Retinal pigment epithelial cell (primary cell): Measurements from ENCODE around the gene KCNJ10.
"Not testable (repeated sequence)": the region's sequence is repeated elsewhere in the genome, so short reads cannot be mapped to it uniquely, and the experiment has no call there.

Experiments
- DNase-seq: peaks from one replicate; pipeline ENCODE4 v3.0.0-alpha.2; 2010; ENCODE audit warnings: low read depth
- H3K4me3 ChIP-seq: 2 replicates; pipeline ENCODE4 v1.5.1; 2011; ENCODE audit warnings: mild to moderate bottlenecking, low read length, control low read depth, moderate library complexity
- TF ChIP-seq, protein P1 (sequence below): conservative IDR thresholded peaks from 2 replicates; pipeline ENCODE4 v1.5.1; 2011; ENCODE audit warnings: low read depth, low read length, control low read depth, inconsistent platforms

KCNJ10 gene

DNA sequence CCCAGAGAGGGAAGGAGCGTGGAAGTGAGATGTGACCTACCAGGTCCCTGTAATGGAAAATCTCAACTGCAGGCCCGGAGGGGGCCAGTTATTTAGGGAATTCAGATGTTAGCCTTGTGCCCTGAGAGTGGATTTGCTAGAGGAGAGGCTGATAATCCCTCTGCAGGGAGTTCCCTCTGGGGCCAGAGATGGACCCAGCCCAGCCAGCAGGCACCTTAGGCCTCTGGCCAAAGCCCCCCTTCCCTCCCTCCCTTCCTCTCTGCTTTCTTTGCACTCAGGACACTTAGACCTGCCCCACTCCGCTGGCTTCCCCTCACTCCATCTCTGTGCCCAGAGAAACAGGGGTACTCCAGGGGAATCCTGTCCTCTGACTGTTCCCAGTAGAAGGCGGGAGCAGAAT lies 44.1 kb upstream of the KCNJ10 start:
- H3K4me3 ChIP-seq, result no peak overlapping the region
- no peak for DNase-seq
- TF ChIP-seq, protein P1, sequence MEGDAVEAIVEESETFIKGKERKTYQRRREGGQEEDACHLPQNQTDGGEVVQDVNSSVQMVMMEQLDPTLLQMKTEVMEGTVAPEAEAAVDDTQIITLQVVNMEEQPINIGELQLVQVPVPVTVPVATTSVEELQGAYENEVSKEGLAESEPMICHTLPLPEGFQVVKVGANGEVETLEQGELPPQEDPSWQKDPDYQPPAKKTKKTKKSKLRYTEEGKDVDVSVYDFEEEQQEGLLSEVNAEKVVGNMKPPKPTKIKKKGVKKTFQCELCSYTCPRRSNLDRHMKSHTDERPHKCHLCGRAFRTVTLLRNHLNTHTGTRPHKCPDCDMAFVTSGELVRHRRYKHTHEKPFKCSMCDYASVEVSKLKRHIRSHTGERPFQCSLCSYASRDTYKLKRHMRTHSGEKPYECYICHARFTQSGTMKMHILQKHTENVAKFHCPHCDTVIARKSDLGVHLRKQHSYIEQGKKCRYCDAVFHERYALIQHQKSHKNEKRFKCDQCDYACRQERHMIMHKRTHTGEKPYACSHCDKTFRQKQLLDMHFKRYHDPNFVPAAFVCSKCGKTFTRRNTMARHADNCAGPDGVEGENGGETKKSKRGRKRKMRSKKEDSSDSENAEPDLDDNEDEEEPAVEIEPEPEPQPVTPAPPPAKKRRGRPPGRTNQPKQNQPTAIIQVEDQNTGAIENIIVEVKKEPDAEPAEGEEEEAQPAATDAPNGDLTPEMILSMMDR, result no peak

DNA sequence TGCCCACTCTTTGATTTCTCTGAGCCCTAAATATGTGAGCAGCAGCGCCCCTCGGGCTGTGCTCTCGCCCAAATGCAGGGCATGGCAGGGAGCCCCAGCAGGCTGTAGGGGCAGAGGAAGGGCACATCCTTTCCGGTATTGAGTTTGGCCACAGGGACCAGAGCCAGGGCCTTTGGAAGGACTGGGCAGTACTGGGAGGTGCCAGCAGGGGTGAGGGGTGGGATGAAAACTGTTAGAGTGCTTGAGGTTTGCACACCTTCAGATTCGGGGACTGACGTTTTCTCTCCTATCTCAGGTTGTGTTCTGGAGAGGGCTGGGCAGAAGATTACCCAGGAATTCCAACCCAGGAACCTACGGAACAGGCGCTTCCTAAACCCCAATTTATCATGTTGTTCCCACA lies 43.4 kb upstream of the KCNJ10 start:
- no peak for DNase-seq
- TF ChIP-seq, protein P1, result no peak

DNA sequence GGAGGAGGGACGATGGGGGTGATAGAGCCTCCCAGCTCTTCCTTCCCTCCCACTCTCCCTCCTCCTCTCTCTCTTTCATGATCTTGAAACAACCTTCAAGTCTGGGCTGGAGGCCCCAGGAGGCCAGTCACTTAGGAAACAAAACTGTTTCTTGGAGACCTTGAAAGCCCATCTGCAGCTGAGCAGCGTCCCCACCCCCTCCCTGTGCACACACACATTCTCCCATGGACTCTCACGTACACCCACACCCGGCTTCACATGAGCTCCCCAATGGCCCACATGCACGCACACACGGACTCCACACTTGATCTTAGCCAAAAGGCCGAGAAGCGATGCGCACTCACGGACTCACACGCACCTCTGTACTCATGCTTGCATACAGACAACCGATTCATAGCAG lies 42.4 kb upstream of the KCNJ10 start:
- TF ChIP-seq, protein P1, result no peak
- no peak for DNase-seq
- no peak overlapping the region for H3K4me3 ChIP-seq

More for the DNA sequence above, 43.4 kb upstream of the KCNJ10 start:
- no peak overlapping the region for H3K4me3 ChIP-seq

DNA sequence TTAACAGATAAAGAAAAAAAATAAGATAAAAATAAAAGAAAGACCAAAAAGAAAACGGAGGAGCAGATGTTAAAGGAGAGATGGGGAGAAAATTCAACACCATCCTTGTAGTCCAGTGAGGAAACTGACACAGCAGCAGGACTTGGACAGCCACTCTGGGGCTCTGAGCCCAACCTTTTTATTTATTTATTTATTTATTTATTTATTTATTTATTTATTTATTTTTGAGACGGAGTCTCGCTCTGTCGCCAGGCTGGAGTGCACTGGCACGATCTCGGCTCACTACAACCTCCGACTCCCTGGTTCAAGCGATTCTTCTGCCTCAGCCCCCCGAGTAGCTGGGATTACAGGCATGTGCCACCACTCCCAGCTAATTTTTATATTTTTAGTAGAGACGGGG lies 41.5 kb upstream of the KCNJ10 start:
- not testable (repeated sequence) for H3K4me3 ChIP-seq, DNase-seq

DNA sequence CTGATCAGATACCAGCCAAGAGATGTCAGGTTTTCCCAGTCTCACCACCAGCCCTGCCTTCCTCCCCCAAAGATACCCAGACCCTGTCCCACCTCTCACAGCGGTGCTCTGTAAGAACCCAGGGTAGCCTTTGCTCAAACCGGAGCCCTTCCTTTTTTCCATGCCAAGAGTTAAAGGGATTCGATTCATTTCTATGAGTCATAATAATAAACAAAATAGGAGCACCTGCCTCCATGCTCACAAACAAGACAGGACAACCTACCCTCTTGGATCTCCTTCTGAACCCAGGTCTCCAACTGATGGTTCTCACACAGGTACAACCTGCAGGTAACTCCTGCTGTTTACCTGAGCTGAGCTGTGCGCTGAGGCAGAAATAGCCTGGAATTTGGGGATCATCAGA lies 39.7 kb upstream of the KCNJ10 start:
- TF ChIP-seq, protein P1, result no peak
- no peak for DNase-seq
- no peak overlapping the region for H3K4me3 ChIP-seq

DNA sequence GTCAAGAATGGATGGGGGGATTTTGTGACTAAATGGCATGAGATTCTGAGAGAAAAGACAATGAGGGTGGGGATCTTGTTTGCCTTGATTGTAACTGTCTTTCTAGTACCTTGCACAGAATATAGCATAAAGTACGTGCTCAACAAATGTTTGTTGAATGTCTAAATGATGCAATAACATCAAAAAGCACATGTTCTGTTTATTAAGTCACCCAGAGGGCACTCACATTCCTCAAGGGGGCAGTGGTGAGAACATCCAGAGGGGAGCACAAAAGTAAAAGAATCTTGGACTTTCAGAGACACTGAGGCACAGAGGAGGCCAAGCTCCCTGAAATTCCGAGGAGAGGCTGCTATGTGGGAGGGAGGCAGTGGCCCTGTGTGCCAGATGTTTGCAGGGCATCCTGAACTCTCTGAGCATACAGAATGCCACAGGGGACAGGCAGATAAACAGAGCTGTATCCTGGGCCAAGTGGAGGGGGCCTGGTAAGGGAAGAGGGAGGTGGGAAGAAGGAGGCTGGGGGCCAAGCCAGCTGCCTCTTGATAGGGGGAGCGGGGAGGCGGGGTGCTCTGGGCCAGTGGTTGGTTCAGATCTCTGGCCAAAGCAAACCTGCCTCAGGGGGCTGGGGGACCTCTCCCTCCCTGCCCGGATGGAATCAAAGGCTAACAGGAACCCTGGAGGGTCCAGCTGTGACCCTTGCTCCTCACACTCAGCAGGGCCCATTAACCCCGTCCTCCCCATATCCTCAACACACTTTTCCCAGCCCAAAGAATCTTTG lies 39.1 kb upstream of the KCNJ10 start:
- TF ChIP-seq, protein P1, result peak; percentile 68
- DNase-seq, result no peak
- no peak overlapping the region for H3K4me3 ChIP-seq

DNA sequence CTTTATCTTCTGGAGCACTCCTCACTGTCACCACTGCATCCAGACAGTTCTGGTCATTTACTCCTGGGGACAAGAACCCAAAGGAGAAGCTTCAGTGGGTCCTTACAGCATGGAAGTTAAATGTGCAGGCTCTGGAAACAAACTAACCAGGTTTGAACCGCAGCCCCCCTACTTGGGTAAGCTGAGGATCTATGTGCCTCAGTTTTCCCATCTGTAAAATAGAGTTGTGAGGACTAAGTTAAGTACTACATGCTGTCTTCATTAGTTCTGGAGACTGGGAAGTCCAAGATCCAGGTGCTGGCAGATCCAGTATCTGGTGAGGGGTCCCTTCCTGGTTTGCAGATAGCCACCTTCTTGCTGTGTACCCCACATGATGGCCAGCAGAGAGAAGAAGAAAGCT lies 37.6 kb upstream of the KCNJ10 start:
- no peak for DNase-seq
- TF ChIP-seq, protein P1, result no peak
- no peak overlapping the region for H3K4me3 ChIP-seq

DNA sequence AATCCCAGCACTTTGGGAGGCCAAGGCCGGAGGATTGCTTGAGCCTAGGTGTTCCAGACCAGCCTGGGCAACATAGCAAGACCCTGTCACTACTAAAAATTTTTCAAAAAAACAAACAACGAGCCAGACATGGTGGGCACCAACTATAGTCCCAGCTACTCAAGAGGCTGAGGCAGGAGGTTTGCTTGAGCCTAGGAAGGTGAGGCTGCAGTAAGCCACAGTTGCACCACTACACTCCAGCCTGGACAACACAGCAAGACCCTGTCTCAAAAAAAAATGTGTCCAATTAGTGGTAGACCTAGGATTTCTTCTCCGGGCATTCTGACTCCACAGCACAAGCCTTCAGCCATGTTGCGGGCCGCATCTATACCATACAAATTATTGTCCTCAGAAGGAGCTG lies 35.2 kb upstream of the KCNJ10 start:
- TF ChIP-seq, protein P1, result no peak
- no peak for DNase-seq
- H3K4me3 ChIP-seq, result no peak overlapping the region
